ENCODE data around the gene NBAS. TPM values are rescaled to one million over a fixed set of nuclear protein-coding genes. Genes with fewer than 3 reads are reported as not detected.

Gene NBAS
- total and polyA plus RNA-seq, 2 donors (not counting 1 experiment from before 2014, with no cell fraction given) = 27.0 to 124 TPM

- no peak for TF ChIP-seq EZH2 (IDR thresholded peaks at IDR 0.05; ENCODE audit: low read length, missing control alignments)
- TF ChIP-seq, protein P1, sequence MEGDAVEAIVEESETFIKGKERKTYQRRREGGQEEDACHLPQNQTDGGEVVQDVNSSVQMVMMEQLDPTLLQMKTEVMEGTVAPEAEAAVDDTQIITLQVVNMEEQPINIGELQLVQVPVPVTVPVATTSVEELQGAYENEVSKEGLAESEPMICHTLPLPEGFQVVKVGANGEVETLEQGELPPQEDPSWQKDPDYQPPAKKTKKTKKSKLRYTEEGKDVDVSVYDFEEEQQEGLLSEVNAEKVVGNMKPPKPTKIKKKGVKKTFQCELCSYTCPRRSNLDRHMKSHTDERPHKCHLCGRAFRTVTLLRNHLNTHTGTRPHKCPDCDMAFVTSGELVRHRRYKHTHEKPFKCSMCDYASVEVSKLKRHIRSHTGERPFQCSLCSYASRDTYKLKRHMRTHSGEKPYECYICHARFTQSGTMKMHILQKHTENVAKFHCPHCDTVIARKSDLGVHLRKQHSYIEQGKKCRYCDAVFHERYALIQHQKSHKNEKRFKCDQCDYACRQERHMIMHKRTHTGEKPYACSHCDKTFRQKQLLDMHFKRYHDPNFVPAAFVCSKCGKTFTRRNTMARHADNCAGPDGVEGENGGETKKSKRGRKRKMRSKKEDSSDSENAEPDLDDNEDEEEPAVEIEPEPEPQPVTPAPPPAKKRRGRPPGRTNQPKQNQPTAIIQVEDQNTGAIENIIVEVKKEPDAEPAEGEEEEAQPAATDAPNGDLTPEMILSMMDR (conservative IDR thresholded peaks at IDR 0.05 in 1 of 2, IDR thresholded peaks at IDR 0.05 in 1 of 2; ENCODE audit: low read depth in 1 of 2, low read length in 2 of 2) = no peak
- Histone ChIP-seq H3K9me3 (ENCODE audit: control insufficient read depth, insufficient read depth, low read depth, low read length) (no peaks in the 10 kb centered on the region), H2AFZ (ENCODE audit: low read length) (no peak overlapping the region), H3K79me2 (ENCODE audit: control insufficient read depth, insufficient read depth, low read length) (peaks cover 36% of the 10 kb centered on the region), H4K20me1 (ENCODE audit: control insufficient read depth, extremely low read depth, insufficient read depth, low read length) (no peaks in the 10 kb centered on the region), H3K27me3 (ENCODE audit: control insufficient read depth, insufficient read depth, low read length) (no peaks in the 10 kb centered on the region), H3K9ac (ENCODE audit: insufficient read depth, low read length) (no peak overlapping the region), H3K36me3 (ENCODE audit: control insufficient read depth, insufficient read depth, low read length) (no peaks in the 10 kb centered on the region), H3K4me1 (ENCODE audit: control insufficient read depth, extremely low read depth, insufficient read depth, low read length) (no peaks in the 10 kb centered on the region), H3K4me3 (replicated peaks in 1 of 4; ENCODE audit: control extremely low read depth in 1 of 4, insufficient read depth in 1 of 4, low read depth in 3 of 4, low read length in 4 of 4) (no peak overlapping the region), H3K4me2 (ENCODE audit: extremely low read depth, insufficient read depth, low read length) (no peak overlapping the region), H3K27ac (ENCODE audit: insufficient read depth, low read length) (no peak overlapping the region)
- DNase-seq (ENCODE audit: low read depth in 2 of 2) = no peak
Measured at GRCh38 chr2:15555760-15556193, 5.4 kb downstream of the NBAS start.

DNA sequence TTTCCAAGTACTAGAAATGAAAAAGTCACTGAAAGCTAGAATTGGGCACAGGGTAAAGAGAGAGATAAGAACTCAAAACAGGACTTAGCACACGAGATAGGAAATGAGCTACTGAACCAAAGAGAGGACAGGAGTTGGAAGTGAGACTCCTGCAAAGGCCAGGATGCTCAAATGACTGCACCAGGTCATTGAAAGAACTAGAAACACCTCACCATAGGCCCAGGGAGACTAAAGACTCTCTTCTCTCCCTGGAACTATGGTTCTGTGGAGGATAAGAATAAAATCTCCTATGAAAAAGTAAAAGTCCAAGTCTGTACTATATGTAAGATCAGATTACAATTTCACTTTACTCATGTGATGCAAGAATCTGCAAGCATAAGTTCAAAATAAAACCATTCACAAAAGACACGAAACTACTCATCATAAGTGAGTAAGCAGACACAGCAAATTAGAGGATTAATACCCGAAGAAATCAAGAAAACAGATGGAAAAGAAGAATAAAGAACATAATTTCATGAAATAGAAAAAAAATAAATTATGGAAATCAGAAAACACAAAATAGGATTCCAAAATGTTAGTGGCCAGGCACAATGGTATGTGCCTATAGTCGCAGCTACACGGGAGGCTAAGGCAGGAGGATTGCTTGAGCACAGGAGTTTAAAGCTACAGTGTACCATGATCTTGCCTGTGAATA, 6.5 kb downstream of the NBAS start:
- Histone ChIP-seq H3K27ac (ENCODE audit: insufficient read depth, low read length) (no peak overlapping the region), H3K27me3 (ENCODE audit: control insufficient read depth, insufficient read depth, low read length) (no peaks in the 10 kb centered on the region), H4K20me1 (ENCODE audit: control insufficient read depth, extremely low read depth, insufficient read depth, low read length) (no peaks in the 10 kb centered on the region), H3K4me2 (ENCODE audit: extremely low read depth, insufficient read depth, low read length) (no peak overlapping the region), H3K4me3 (replicated peaks in 1 of 4; ENCODE audit: control extremely low read depth in 1 of 4, insufficient read depth in 1 of 4, low read depth in 3 of 4, low read length in 4 of 4) (peak overlapping the region in 1 of 4 experiments; percentile 20), H3K9me3 (ENCODE audit: control insufficient read depth, insufficient read depth, low read depth, low read length) (no peaks in the 10 kb centered on the region), H3K36me3 (ENCODE audit: control insufficient read depth, insufficient read depth, low read length) (no peaks in the 10 kb centered on the region), H3K9ac (ENCODE audit: insufficient read depth, low read length) (no peak overlapping the region), H3K79me2 (ENCODE audit: control insufficient read depth, insufficient read depth, low read length) (peaks cover 27% of the 10 kb centered on the region), H3K4me1 (ENCODE audit: control insufficient read depth, extremely low read depth, insufficient read depth, low read length) (no peaks in the 10 kb centered on the region), H2AFZ (ENCODE audit: low read length) (no peak overlapping the region)
- TF ChIP-seq, protein P1 (conservative IDR thresholded peaks at IDR 0.05 in 1 of 2, IDR thresholded peaks at IDR 0.05 in 1 of 2; ENCODE audit: low read depth in 1 of 2, low read length in 2 of 2) = no peak
- no peak for TF ChIP-seq EZH2 (IDR thresholded peaks at IDR 0.05; ENCODE audit: low read length, missing control alignments)
- peak in 1 of 2 donors; percentile 83 for DNase-seq (ENCODE audit: low read depth in 2 of 2)

GRCh38 chr2:15553951-15554350, 7.2 kb downstream of the NBAS start:
- H3K36me3 ChIP-seq (ENCODE audit: control insufficient read depth, insufficient read depth, low read length) = no peaks in the 10 kb centered on the region
- no peak overlapping the region for H3K27ac ChIP-seq (ENCODE audit: insufficient read depth, low read length)
- H3K4me3 ChIP-seq (replicated peaks in 1 of 4; ENCODE audit: control extremely low read depth in 1 of 4, insufficient read depth in 1 of 4, low read depth in 3 of 4, low read length in 4 of 4) = peak overlapping the region in 1 of 4 experiments; percentile 1
- no peaks in the 10 kb centered on the region for H3K27me3 ChIP-seq (ENCODE audit: control insufficient read depth, insufficient read depth, low read length)
- no peak for DNase-seq (ENCODE audit: low read depth in 2 of 2)
- peaks cover 19% of the 10 kb centered on the region for H3K79me2 ChIP-seq (ENCODE audit: control insufficient read depth, insufficient read depth, low read length)
- H3K4me1 ChIP-seq (ENCODE audit: control insufficient read depth, extremely low read depth, insufficient read depth, low read length) = no peaks in the 10 kb centered on the region
- no peak overlapping the region for H2AFZ ChIP-seq (ENCODE audit: low read length)
- no peak overlapping the region for H3K4me2 ChIP-seq (ENCODE audit: extremely low read depth, insufficient read depth, low read length)
- TF ChIP-seq, protein P1 (conservative IDR thresholded peaks at IDR 0.05 in 1 of 2, IDR thresholded peaks at IDR 0.05 in 1 of 2; ENCODE audit: low read depth in 1 of 2, low read length in 2 of 2) = no peak
- TF ChIP-seq EZH2 (IDR thresholded peaks at IDR 0.05; ENCODE audit: low read length, missing control alignments) = no peak
- H4K20me1 ChIP-seq (ENCODE audit: control insufficient read depth, extremely low read depth, insufficient read depth, low read length) = no peaks in the 10 kb centered on the region
- no peaks in the 10 kb centered on the region for H3K9me3 ChIP-seq (ENCODE audit: control insufficient read depth, insufficient read depth, low read depth, low read length)
- H3K9ac ChIP-seq (ENCODE audit: insufficient read depth, low read length) = no peak overlapping the region
